Ishikawa (cell line): ENCODE results near the gene NPTN.

Source experiments
- CEBPB ChIP-seq: IDR thresholded peaks from 2 replicates; pipeline ENCODE4 v1.6.1; 2012
- CREB1 ChIP-seq: IDR thresholded peaks from 2 replicates; pipeline ENCODE4 v1.6.1; 2012; ENCODE audit warnings: low read depth
- EGR1 ChIP-seq: IDR thresholded peaks from 2 replicates; pipeline ENCODE4 v1.6.1; 2012
- EP300 ChIP-seq: IDR thresholded peaks from 2 replicates; pipeline ENCODE4 v1.6.1; 2012; ENCODE audit warnings: borderline replicate concordance
- FOXM1 ChIP-seq: IDR thresholded peaks from 2 replicates; pipeline ENCODE4 v1.6.1; 2012; ENCODE audit warnings: low read depth, borderline replicate concordance
- NFIC ChIP-seq: IDR thresholded peaks from 2 replicates; pipeline ENCODE4 v1.6.1; 2012
- RAD21 ChIP-seq: IDR thresholded peaks from 2 replicates; pipeline ENCODE4 v1.6.1; 2012; ENCODE audit warnings: low read depth
- REST ChIP-seq: IDR thresholded peaks from 2 replicates; pipeline ENCODE4 v1.6.1; 2012; ENCODE audit warnings: low read depth, mild to moderate bottlenecking
- TAF1 ChIP-seq: IDR thresholded peaks from 2 replicates; pipeline ENCODE4 v1.6.1; 2012; ENCODE audit warnings: low read depth, mild to moderate bottlenecking
- TCF12 ChIP-seq: IDR thresholded peaks from 2 replicates; pipeline ENCODE4 v1.6.1; 2012; ENCODE audit warnings: low read depth
- TEAD4 ChIP-seq: IDR thresholded peaks from 2 replicates; pipeline ENCODE4 v1.6.1; 2012
- USF1 ChIP-seq: IDR thresholded peaks from 2 replicates; pipeline ENCODE4 v1.6.1; 2012
- YY1 ChIP-seq: IDR thresholded peaks from 2 replicates; pipeline ENCODE4 v1.6.1; 2012; ENCODE audit warnings: low read depth
- ZBTB7A ChIP-seq: IDR thresholded peaks from 2 replicates; pipeline ENCODE4 v1.6.1; 2012; ENCODE audit warnings: low read depth
- TF ChIP-seq, protein P1 (sequence below): IDR thresholded peaks from 2 replicates; pipeline ENCODE4 v1.6.1; 2012

Gene NPTN

DNA sequence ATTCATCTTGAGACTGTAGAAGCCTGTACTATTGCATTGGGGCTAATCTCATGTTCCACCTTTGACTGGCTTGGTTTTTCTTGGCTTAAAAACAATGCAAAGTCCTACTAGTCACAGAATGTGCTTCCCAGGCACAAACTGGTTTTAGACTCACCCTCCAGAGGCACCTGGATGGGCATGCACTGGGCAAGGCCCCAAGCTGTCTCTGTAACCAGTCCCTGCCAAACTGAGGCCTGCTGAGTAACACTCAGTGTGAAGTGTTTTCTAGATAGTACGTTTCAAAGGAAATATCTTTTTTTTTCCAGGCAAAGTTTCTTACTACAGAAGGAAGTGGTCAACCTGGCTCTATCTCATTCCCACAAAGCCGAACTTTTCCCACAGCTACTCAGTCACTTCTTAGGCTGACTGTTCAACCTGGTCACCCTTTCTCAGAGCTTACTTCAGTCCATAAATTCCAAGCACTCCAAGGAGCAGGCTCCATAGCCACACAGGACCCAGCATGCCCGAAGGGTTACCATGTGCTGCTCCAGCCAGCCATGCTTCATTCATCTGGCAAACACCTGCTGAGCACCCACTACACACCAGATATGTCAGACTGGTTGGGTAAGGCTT, 57.4 kb downstream of the NPTN start:
- TF ChIP-seq CEBPB, result no peak
- no peak for TF ChIP-seq FOXM1
- TF ChIP-seq TAF1, result no peak
- no peak for TF ChIP-seq USF1
- no peak for TF ChIP-seq EP300
- TF ChIP-seq EGR1, result no peak
- no peak for TF ChIP-seq TEAD4
- no peak for TF ChIP-seq REST
- no peak for TF ChIP-seq RAD21
- TF ChIP-seq YY1, result no peak
- TF ChIP-seq NFIC, result no peak
- TF ChIP-seq TCF12, result no peak
- no peak for TF ChIP-seq CREB1
- TF ChIP-seq, protein P1, sequence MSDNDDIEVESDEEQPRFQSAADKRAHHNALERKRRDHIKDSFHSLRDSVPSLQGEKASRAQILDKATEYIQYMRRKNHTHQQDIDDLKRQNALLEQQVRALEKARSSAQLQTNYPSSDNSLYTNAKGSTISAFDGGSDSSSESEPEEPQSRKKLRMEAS, result no peak
- no peak for TF ChIP-seq ZBTB7A

DNA sequence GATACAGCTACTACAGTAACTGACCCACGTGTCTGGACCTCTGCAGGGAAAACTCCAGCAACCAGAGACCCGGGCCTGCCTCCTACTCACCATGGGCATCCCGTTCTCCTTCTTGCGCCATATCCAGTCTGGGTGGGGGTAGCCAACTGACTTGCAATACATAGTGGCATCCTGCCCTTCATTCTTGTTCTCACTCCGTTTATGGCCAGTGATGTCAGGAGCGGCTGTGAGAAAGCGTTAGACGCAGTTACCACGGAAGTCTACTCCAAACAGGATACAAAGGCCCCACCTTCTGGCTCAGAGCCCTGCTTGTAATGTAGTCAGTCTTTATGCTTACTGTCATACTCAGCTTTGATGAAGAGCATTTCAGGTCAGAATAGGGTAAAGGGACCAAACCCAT, 59.6 kb downstream of the NPTN start:
- no peak for TF ChIP-seq ZBTB7A
- no peak for TF ChIP-seq EGR1
- TF ChIP-seq CREB1, result no peak
- no peak for TF ChIP-seq TAF1
- TF ChIP-seq NFIC, result no peak
- TF ChIP-seq TCF12, result no peak
- TF ChIP-seq TEAD4, result no peak
- TF ChIP-seq, protein P1, result no peak
- TF ChIP-seq RAD21, result no peak
- no peak for TF ChIP-seq CEBPB

GRCh38 chr15:73573037-73573436, 60.2 kb downstream of the NPTN start:
- TF ChIP-seq ZBTB7A, result no peak
- TF ChIP-seq RAD21, result no peak
- no peak for TF ChIP-seq CEBPB
- TF ChIP-seq YY1, result no peak
- TF ChIP-seq TCF12, result no peak
- TF ChIP-seq TAF1, result no peak
- no peak for TF ChIP-seq USF1
- no peak for TF ChIP-seq TEAD4
- TF ChIP-seq, protein P1, result no peak
- TF ChIP-seq EP300, result no peak
- no peak for TF ChIP-seq EGR1
- no peak for TF ChIP-seq FOXM1
- no peak for TF ChIP-seq NFIC
- no peak for TF ChIP-seq CREB1
- TF ChIP-seq REST, result no peak

DNA sequence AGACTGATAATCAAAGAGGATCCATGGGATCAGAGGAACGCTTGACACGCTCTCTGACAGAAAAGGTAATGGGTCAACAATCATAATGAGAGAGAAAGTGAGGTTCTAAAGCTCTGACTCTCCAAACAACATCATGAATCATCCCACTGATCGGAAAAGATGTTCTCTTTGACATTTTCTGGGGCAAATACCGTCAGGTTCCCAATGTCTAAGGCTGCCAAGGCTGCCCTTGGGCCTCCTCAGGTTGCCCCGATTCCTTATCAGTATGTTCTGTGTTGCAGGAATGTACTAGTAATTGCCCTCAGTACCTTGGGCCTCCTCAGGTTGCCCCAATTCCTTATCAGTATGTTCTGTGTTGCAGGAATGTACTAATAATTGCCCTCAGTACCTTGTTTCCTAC, 60.9 kb downstream of the NPTN start:
- no peak for TF ChIP-seq USF1

DNA sequence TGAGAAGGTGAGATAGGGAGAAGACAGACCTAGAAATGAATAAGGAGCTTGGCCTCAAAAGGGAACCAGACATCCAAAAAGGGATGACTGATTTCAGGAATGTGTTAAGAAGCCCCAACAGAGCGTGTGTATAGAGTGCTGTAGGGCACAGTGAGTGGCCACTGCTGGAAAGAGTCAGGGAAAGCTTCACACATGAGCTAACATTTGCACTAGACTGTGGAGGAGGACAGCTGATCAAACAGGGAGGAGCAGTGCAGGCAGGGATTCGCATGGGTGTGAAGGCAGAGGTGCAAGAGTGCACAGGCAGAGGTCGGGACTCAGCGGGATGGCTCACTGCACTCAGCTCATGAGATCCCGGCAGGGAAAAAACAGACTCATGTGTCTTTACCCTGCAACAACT, 61.8 kb downstream of the NPTN start:
- TF ChIP-seq ZBTB7A, result no peak
- no peak for TF ChIP-seq USF1
- no peak for TF ChIP-seq RAD21
- TF ChIP-seq TCF12, result no peak
- TF ChIP-seq CREB1, result no peak
- TF ChIP-seq, protein P1, result no peak
- no peak for TF ChIP-seq NFIC
- no peak for TF ChIP-seq EGR1
- no peak for TF ChIP-seq EP300
- no peak for TF ChIP-seq TEAD4
- no peak for TF ChIP-seq CEBPB
- no peak for TF ChIP-seq TAF1
- no peak for TF ChIP-seq FOXM1
- TF ChIP-seq YY1, result no peak
- no peak for TF ChIP-seq REST
